Measurements from ENCODE around the gene TIMELESS. TPM values are rescaled to one million over a fixed set of nuclear protein-coding genes. Genes with fewer than 3 reads are reported as not detected.
A peak's percentile ranks its signal among the peaks of the same experiment; 100 is the strongest.
"Not testable (repeated sequence)": the region's sequence is repeated elsewhere in the genome, so short reads cannot be mapped to it uniquely, and the experiment has no call there.

TIMELESS gene
- total RNA-seq, 1 experiment from 2014 or later: 46.0 TPM

GRCh38 chr12:56417739-56418138 is 31.5 kb downstream of the TIMELESS start:
- no peak for DNase-seq (ENCODE audit: low read depth)
- in situ Hi-C loops (cut with HindIII; ENCODE audit: low pct_unique_long_range_greater_than_20kb, low sequenced_read_pairs): no loop called here

- in situ Hi-C loops (cut with HindIII; ENCODE audit: low pct_unique_long_range_greater_than_20kb, low sequenced_read_pairs): no loop called here
- no peak for DNase-seq (ENCODE audit: low read depth)
Observed at GRCh38 chr12:56414401-56414800, 34.8 kb downstream of the TIMELESS start.

- in situ Hi-C loops (cut with HindIII; ENCODE audit: low pct_unique_long_range_greater_than_20kb, low sequenced_read_pairs): no loop called here
- no peak for DNase-seq (ENCODE audit: low read depth)
Observed at GRCh38 chr12:56413392-56413791, 35.8 kb downstream of the TIMELESS start.

GRCh38 chr12:56411781-56412639 is 37.2 kb downstream of the TIMELESS start:
- DNase-seq (ENCODE audit: low read depth): no peak
- in situ Hi-C loops (cut with HindIII; ENCODE audit: low pct_unique_long_range_greater_than_20kb, low sequenced_read_pairs): no loop called here

GRCh38 chr12:56410768-56411167 is 38.5 kb downstream of the TIMELESS start:
- no peak for DNase-seq (ENCODE audit: low read depth)
- in situ Hi-C loops (cut with HindIII; ENCODE audit: low pct_unique_long_range_greater_than_20kb, low sequenced_read_pairs): no loop called here

GRCh38 chr12:56408799-56409417 is 40.3 kb downstream of the TIMELESS start:
- in situ Hi-C loops (cut with HindIII; ENCODE audit: low pct_unique_long_range_greater_than_20kb, low sequenced_read_pairs): no loop called here
- no peak for DNase-seq (ENCODE audit: low read depth)

- in situ Hi-C loops (cut with HindIII; ENCODE audit: low pct_unique_long_range_greater_than_20kb, low sequenced_read_pairs): not testable (repeated sequence)
Observed at GRCh38 chr12:56404227-56404626, 45.0 kb downstream of the TIMELESS start.

GRCh38 chr12:56401612-56402011 is 47.6 kb downstream of the TIMELESS start:
- in situ Hi-C loops (cut with HindIII; ENCODE audit: low pct_unique_long_range_greater_than_20kb, low sequenced_read_pairs); DNase-seq (ENCODE audit: low read depth): not testable (repeated sequence)

More at GRCh38 chr12:56404227-56404626, 45.0 kb downstream of the TIMELESS start:
- DNase-seq (ENCODE audit: low read depth): not testable (repeated sequence)

GRCh38 chr12:56401125-56401524 is 48.1 kb downstream of the TIMELESS start:
- in situ Hi-C loops (cut with HindIII; ENCODE audit: low pct_unique_long_range_greater_than_20kb, low sequenced_read_pairs); DNase-seq (ENCODE audit: low read depth): not testable (repeated sequence)

GRCh38 chr12:56399466-56399865 is 49.8 kb downstream of the TIMELESS start:
- in situ Hi-C loops (cut with HindIII; ENCODE audit: low pct_unique_long_range_greater_than_20kb, low sequenced_read_pairs); DNase-seq (ENCODE audit: low read depth): not testable (repeated sequence)

GRCh38 chr12:56398324-56398723 is 50.9 kb downstream of the TIMELESS start:
- no peak for DNase-seq (ENCODE audit: low read depth)
- in situ Hi-C loops (cut with HindIII; ENCODE audit: low pct_unique_long_range_greater_than_20kb, low sequenced_read_pairs): no loop called here

GRCh38 chr12:56392331-56392730 is 56.9 kb downstream of the TIMELESS start:
- in situ Hi-C loops (cut with HindIII; ENCODE audit: low pct_unique_long_range_greater_than_20kb, low sequenced_read_pairs): no loop called here
- no peak for DNase-seq (ENCODE audit: low read depth)

GRCh38 chr12:56391721-56392120 is 57.5 kb downstream of the TIMELESS start:
- no peak for DNase-seq (ENCODE audit: low read depth)
- in situ Hi-C loops (cut with HindIII; ENCODE audit: low pct_unique_long_range_greater_than_20kb, low sequenced_read_pairs): no loop called here

GRCh38 chr12:56389412-56389811 is 59.8 kb downstream of the TIMELESS start:
- in situ Hi-C loops (cut with HindIII; ENCODE audit: low pct_unique_long_range_greater_than_20kb, low sequenced_read_pairs): no loop called here
- DNase-seq (ENCODE audit: low read depth): no peak

GRCh38 chr12:56387152-56387736 is 62.0 kb downstream of the TIMELESS start:
- in situ Hi-C loops (cut with HindIII; ENCODE audit: low pct_unique_long_range_greater_than_20kb, low sequenced_read_pairs): no loop called here
- DNase-seq (ENCODE audit: low read depth): no peak

GRCh38 chr12:56385873-56386272 is 63.4 kb downstream of the TIMELESS start:
- in situ Hi-C loops (cut with HindIII; ENCODE audit: low pct_unique_long_range_greater_than_20kb, low sequenced_read_pairs): no loop called here
- peak; percentile 49 for DNase-seq (ENCODE audit: low read depth)

- in situ Hi-C loops (cut with HindIII; ENCODE audit: low pct_unique_long_range_greater_than_20kb, low sequenced_read_pairs): no loop called here
Observed at GRCh38 chr12:56382611-56383010, 66.6 kb downstream of the TIMELESS start.

GRCh38 chr12:56377989-56378316 is 71.3 kb downstream of the TIMELESS start:
- no peak for DNase-seq (ENCODE audit: low read depth)

More at GRCh38 chr12:56382611-56383010, 66.6 kb downstream of the TIMELESS start:
- no peak for DNase-seq (ENCODE audit: low read depth)

GRCh38 chr12:56377310-56377988 is 71.8 kb downstream of the TIMELESS start:
- DNase-seq (ENCODE audit: low read depth): peak; percentile 59
- in situ Hi-C loops (cut with HindIII; ENCODE audit: low pct_unique_long_range_greater_than_20kb, low sequenced_read_pairs): no loop called here

More at GRCh38 chr12:56377989-56378316, 71.3 kb downstream of the TIMELESS start:
- in situ Hi-C loops (cut with HindIII; ENCODE audit: low pct_unique_long_range_greater_than_20kb, low sequenced_read_pairs): no loop called here
